HL-60 (cell line): ENCODE results near the gene FALEC.

Experiments
- DNase-seq, 2 experiments: peaks; one replicate each; pipeline ENCODE4 v3.0.0-alpha.2; 2010 to 2020; ENCODE audit warnings: low read depth in 1 of 2, low spot score in 1 of 2
- H3K27ac ChIP-seq: fragments of 250-450 bp; sonication (Bioruptor Pico); replicated peaks from 2 replicates; pipeline ENCODE4 v1.5.1; 2020; ENCODE audit warnings: mild to moderate bottlenecking, moderate library complexity
- H3K27me3 ChIP-seq: fragments of 250-450 bp; sonication (Bioruptor Pico); 2 replicates; pipeline ENCODE4 v1.5.1; 2021; ENCODE audit warnings: mild to moderate bottlenecking, moderate library complexity; ENCODE audit not compliant: insufficient read depth, poor library complexity, severe bottlenecking
- H3K4me3 ChIP-seq: replicated peaks from 2 replicates; pipeline ENCODE4 v1.5.1; 2011; ENCODE audit warnings: mild to moderate bottlenecking, control low read depth, low read length; ENCODE audit not compliant: insufficient read depth
- GABPA ChIP-seq: IDR thresholded peaks from 2 replicates; pipeline ENCODE4 v1.6.1; 2012; ENCODE audit warnings: low read depth
- POLR2AphosphoS5 ChIP-seq: IDR thresholded peaks from 2 replicates; pipeline ENCODE4 v1.6.1; 2012; ENCODE audit warnings: low read depth
- SPI1 ChIP-seq: IDR thresholded peaks from 2 replicates; pipeline ENCODE4 v1.6.1; 2012; ENCODE audit warnings: low read depth, mild to moderate bottlenecking, borderline replicate concordance
- TF ChIP-seq, protein P1 (sequence below): IDR thresholded peaks from 2 replicates; pipeline ENCODE4 v1.6.1; 2012; ENCODE audit warnings: low read depth; ENCODE audit not compliant: insufficient replicate concordance
- TF ChIP-seq, protein P2 (sequence below): IDR thresholded peaks from one replicate; pipeline ENCODE4 v1.5.1; 2011; ENCODE audit warnings: low read length, control low read depth, inconsistent platforms; ENCODE audit not compliant: insufficient read depth

FALEC gene

DNA sequence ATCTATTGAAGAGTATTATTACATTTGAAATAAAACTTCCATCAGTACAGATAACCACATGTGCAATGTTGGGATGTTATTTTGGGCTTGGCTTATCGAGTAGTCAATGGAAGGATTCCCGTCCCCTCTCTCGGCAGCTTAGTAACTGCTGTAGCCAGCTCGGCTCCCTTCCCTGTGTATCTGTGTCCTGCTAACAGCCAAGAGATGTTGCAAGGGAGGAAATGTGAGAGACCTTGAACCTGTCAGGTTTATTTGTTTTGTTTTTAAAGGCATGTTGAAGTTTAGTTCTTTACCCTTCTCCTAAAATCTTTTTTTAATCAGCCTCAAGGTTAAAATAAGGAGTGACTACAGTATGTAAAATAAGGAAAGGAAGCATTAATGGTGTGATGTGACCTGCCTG, 41.9 kb upstream of the FALEC start:
- TF ChIP-seq GABPA (no peak), POLR2AphosphoS5 (no peak), SPI1 (no peak)
- TF ChIP-seq, protein P1, sequence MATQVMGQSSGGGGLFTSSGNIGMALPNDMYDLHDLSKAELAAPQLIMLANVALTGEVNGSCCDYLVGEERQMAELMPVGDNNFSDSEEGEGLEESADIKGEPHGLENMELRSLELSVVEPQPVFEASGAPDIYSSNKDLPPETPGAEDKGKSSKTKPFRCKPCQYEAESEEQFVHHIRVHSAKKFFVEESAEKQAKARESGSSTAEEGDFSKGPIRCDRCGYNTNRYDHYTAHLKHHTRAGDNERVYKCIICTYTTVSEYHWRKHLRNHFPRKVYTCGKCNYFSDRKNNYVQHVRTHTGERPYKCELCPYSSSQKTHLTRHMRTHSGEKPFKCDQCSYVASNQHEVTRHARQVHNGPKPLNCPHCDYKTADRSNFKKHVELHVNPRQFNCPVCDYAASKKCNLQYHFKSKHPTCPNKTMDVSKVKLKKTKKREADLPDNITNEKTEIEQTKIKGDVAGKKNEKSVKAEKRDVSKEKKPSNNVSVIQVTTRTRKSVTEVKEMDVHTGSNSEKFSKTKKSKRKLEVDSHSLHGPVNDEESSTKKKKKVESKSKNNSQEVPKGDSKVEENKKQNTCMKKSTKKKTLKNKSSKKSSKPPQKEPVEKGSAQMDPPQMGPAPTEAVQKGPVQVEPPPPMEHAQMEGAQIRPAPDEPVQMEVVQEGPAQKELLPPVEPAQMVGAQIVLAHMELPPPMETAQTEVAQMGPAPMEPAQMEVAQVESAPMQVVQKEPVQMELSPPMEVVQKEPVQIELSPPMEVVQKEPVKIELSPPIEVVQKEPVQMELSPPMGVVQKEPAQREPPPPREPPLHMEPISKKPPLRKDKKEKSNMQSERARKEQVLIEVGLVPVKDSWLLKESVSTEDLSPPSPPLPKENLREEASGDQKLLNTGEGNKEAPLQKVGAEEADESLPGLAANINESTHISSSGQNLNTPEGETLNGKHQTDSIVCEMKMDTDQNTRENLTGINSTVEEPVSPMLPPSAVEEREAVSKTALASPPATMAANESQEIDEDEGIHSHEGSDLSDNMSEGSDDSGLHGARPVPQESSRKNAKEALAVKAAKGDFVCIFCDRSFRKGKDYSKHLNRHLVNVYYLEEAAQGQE, result no peak
- TF ChIP-seq, protein P2, sequence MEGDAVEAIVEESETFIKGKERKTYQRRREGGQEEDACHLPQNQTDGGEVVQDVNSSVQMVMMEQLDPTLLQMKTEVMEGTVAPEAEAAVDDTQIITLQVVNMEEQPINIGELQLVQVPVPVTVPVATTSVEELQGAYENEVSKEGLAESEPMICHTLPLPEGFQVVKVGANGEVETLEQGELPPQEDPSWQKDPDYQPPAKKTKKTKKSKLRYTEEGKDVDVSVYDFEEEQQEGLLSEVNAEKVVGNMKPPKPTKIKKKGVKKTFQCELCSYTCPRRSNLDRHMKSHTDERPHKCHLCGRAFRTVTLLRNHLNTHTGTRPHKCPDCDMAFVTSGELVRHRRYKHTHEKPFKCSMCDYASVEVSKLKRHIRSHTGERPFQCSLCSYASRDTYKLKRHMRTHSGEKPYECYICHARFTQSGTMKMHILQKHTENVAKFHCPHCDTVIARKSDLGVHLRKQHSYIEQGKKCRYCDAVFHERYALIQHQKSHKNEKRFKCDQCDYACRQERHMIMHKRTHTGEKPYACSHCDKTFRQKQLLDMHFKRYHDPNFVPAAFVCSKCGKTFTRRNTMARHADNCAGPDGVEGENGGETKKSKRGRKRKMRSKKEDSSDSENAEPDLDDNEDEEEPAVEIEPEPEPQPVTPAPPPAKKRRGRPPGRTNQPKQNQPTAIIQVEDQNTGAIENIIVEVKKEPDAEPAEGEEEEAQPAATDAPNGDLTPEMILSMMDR, result no peak

GRCh38 chr1:150474869-150475268, 40.7 kb upstream of the FALEC start:
- DNase-seq, result no peak
- Histone ChIP-seq H3K27ac (no peak overlapping the region), H3K4me3 (no peak overlapping the region), H3K27me3 (no peaks in the 10 kb centered on the region)
- TF ChIP-seq, protein P2, result no peak
- no peak for TF ChIP-seq SPI1
- no peak for TF ChIP-seq POLR2AphosphoS5
- no peak for TF ChIP-seq GABPA
- TF ChIP-seq, protein P1, result no peak

More for the DNA sequence above, 41.9 kb upstream of the FALEC start:
- Histone ChIP-seq H3K4me3 (no peak overlapping the region), H3K27me3 (no peaks in the 10 kb centered on the region), H3K27ac (no peak overlapping the region)
- no peak for DNase-seq

DNA sequence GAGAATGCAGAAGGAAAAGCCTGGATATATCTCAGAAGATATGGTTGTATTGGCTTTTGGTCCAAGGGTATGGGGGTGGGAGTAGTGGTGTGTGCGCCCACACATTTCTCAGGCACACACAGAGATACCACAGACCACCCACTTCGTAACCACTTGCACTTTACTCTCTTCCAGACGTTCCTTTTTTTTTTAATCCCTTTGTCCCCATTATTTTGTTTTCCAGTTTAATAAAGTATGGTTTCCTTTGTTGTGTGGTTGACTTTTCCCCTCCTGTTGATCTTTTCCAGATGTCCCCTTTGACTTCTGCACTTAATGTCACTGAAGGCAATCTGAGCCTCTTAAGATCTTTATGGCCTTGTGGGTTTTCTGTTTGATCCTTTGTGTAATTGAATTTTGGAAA, 38.8 kb upstream of the FALEC start:
- Histone ChIP-seq H3K27me3 (no peaks in the 10 kb centered on the region), H3K4me3 (no peak overlapping the region), H3K27ac (no peak overlapping the region)
- TF ChIP-seq SPI1 (no peak), POLR2AphosphoS5 (no peak), GABPA (no peak)
- TF ChIP-seq, protein P2, result no peak
- TF ChIP-seq, protein P1, result no peak
- no peak for DNase-seq
